Mucosa of descending colon (tissue), 3 donors: ENCODE measurements around the gene ITGB2. TPM values are rescaled to one million over a fixed set of nuclear protein-coding genes. Genes with fewer than 3 reads are reported as not detected.

Experiments
- ATAC-seq: fragments of 200-7000 bp; cut with Tn5 transposase; one replicate; pipeline ENCODE4 v1.9.1; 2020; ENCODE audit warnings: mild to moderate bottlenecking, moderate library complexity
- DNase-seq, 3 donors: peaks; one replicate each; pipeline ENCODE4 v3.0.0-alpha.2; 2020
- H3K36me3 ChIP-seq: fragments of 200-600 bp; one replicate; pipeline ENCODE4 v1.8.0; 2021; ENCODE audit warnings: low read depth, mild to moderate bottlenecking
- H3K4me1 ChIP-seq: fragments of 200-600 bp; one replicate; pipeline ENCODE4 v1.8.0; 2021; ENCODE audit warnings: low read depth, mild to moderate bottlenecking
- H3K4me3 ChIP-seq: fragments of 200-600 bp; one replicate; pipeline ENCODE4 v1.8.0; 2021; ENCODE audit warnings: mild to moderate bottlenecking
- H3K9me3 ChIP-seq: fragments of 200-600 bp; one replicate; pipeline ENCODE4 v1.8.0; 2021; ENCODE audit warnings: mild to moderate bottlenecking
- CTCF ChIP-seq: fragments of 200-600 bp; IDR thresholded peaks from one replicate; pipeline ENCODE4 v1.8.0; 2022; ENCODE audit warnings: antibody characterized with exemption, mild to moderate bottlenecking
- intact Hi-C, 2 donors: fragments of 100-400 bp; cut with DNase I in 1 of 2; cut with micrococcal nuclease in 1 of 2; formaldehyde crosslinking; loops; one replicate each; pipeline versions ENCODE4 v1.11.0 to v1.11.1; 2022; cut with DNase I, micrococcal nuclease
- total RNA-seq, 3 donors: library from RNA; stranded (reverse); fragmentation: NEBNext Ultra II Directional in 2 of 3; extraction: Animal tissue kit (Norgen Biotek cat#: 25700) in 2 of 3; gene quantifications; one replicate each; pipeline versions ENCODE4 v1.2.1 to v1.2.4, GENCODE V29; 2021 to 2023
- donor health status: DM: no; HTN: no; CAD: no; lungs with moderate emphysema.
- donor health status: DM: no; HTN: no; CAD: no.
- donor health status: DM: no; HTN: yes; CAD: no.

The ITGB2 gene
- total RNA-seq, 3 donors from 2014 or later = 10.8 to 52.3 (median 51.1) TPM

GRCh38 chr21:44872649-44873355 is 47.9 kb downstream of the ITGB2 start:
- H3K4me1 ChIP-seq = peaks cover 45% of the 10 kb centered on the region
- H3K36me3 ChIP-seq = no peaks in the 10 kb centered on the region
- peak overlapping the region; percentile 86 for H3K4me3 ChIP-seq
- intact Hi-C loops = no loop called here
- no peak for TF ChIP-seq CTCF
- H3K9me3 ChIP-seq = no peaks in the 10 kb centered on the region
- DNase-seq (peak; percentile 47 to 72 (median 69)), ATAC-seq (no peak)

- Histone ChIP-seq H3K36me3 (no peaks in the 10 kb centered on the region), H3K4me3 (peak overlapping the region; percentile 86), H3K9me3 (no peaks in the 10 kb centered on the region), H3K4me1 (peaks cover 45% of the 10 kb centered on the region)
- ATAC-seq (peak; percentile 2), DNase-seq (no peak)
- no peak for TF ChIP-seq CTCF
- intact Hi-C loops = no loop called here
Measured at GRCh38 chr21:44872323-44872648, 48.4 kb downstream of the ITGB2 start.

- peak; percentile 63 to 76 (median 67) for DNase-seq
- intact Hi-C loops = no loop called here
- peak; percentile 57 for ATAC-seq
- Histone ChIP-seq H3K4me1 (peaks cover 48% of the 10 kb centered on the region), H3K9me3 (no peaks in the 10 kb centered on the region), H3K36me3 (no peaks in the 10 kb centered on the region), H3K4me3 (no peak overlapping the region)
- TF ChIP-seq CTCF = no peak
Measured at GRCh38 chr21:44871576-44872269, 49.0 kb downstream of the ITGB2 start.

- peaks cover 48% of the 10 kb centered on the region for H3K4me1 ChIP-seq
- peak; percentile 57 to 71 (median 63) for DNase-seq
- no peak for TF ChIP-seq CTCF
- ATAC-seq = no peak
- intact Hi-C loops = no loop called here
- H3K36me3 ChIP-seq = no peaks in the 10 kb centered on the region
- no peak overlapping the region for H3K4me3 ChIP-seq
- no peaks in the 10 kb centered on the region for H3K9me3 ChIP-seq
Measured at GRCh38 chr21:44870748-44871495, 49.8 kb downstream of the ITGB2 start.

- Histone ChIP-seq H3K4me3 (no peak overlapping the region), H3K9me3 (no peaks in the 10 kb centered on the region), H3K36me3 (no peaks in the 10 kb centered on the region), H3K4me1 (peaks cover 48% of the 10 kb centered on the region)
- DNase-seq (peak in 1 of 3 donors; percentile 25), ATAC-seq (no peak)
- TF ChIP-seq CTCF = no peak
- intact Hi-C loops = no loop called here
Measured at GRCh38 chr21:44869781-44870747, 50.6 kb downstream of the ITGB2 start.
